Measurements from ENCODE around the gene G6PC3.
A peak's percentile ranks its signal among the peaks of the same experiment; 100 is the strongest.

G6PC3 gene

DNA sequence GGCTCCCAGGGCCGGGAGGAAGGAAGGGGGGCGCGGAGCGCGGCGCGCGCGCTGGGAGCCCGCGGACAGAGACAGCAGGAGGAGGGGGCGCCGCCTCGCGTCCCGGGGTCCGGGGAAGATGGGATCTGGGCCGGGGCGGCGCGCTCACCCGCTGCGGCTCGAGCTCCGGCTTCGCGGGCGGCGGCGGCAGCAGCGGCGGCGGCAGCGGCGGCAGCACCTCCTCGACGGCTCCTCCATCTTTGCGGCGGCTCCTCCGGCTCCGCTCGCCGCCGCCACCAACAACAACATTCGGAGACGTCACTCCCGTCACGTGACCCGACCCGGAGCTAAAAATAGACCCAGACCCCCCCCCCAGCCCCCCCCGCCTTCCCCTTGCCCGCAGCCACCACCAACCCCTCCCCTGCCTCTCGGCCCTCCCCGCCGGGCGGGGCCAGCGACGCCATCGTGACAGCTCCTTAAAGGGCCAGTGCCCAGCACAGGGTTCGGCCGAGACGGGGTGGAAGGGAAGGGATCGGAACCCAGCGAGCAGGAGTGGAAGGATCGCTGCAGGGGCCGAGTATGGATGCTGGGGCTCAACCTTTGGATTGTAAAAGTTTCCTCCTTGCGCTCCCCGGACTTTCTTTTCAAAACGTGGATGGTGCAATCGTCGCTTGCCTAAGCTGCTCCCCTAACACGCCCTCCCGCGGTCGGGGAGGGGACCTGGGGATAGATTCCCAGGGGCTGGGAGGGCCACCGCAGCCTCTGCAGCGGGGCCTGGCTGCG lies 53.0 kb downstream of the G6PC3 start, which contains the start of gene HDAC5:
Gene HDAC5 (minus strand): TSS at position 286 of the 762 bp plus-strand sequence. CDS start 6,126 bp downstream, outside the sequence.
- Mint-ChIP-seq H3K4me3 (peak within 1 kb of the TSS; percentile 95 to 96 (median 96)), H3K9me3 (no peaks in the 10 kb centered on the region), H3K36me3 (ENCODE audit: low read depth) (peaks cover 1% of the 10 kb centered on the region), H3K27ac (peak within 1 kb of the TSS; percentile 90 to 97 (median 94)), H3K27me3 (ENCODE audit: low read depth) (no peaks in the 10 kb centered on the region), H3K4me1 (peaks cover 41% of the 10 kb centered on the region)
- peak; percentile 37 to 57 (median 40) for TF ChIP-seq CTCF (IDR thresholded peaks at IDR 0.05; ENCODE audit: unreplicated experiment in 3 of 3)

- Mint-ChIP-seq H3K9me3 (no peaks in the 10 kb centered on the region), H3K4me1 (peaks cover 36% of the 10 kb centered on the region), H3K27ac (peak overlapping the region; percentile 90 to 97 (median 94)), H3K36me3 (ENCODE audit: low read depth) (no peaks in the 10 kb centered on the region), H3K27me3 (ENCODE audit: low read depth) (no peaks in the 10 kb centered on the region), H3K4me3 (peak overlapping the region; percentile 95 to 96 (median 96))
- no peak for TF ChIP-seq CTCF (IDR thresholded peaks at IDR 0.05; ENCODE audit: unreplicated experiment in 3 of 3)
Measured at GRCh38 chr17:44124118-44124438, 53.5 kb downstream of the G6PC3 start.
